Kidney (tissue), 14 donors: ENCODE measurements around the gene GABRQ. TPM values are rescaled to one million over a fixed set of nuclear protein-coding genes. Genes with fewer than 3 reads are reported as not detected.

Experiments
- DNase-seq, 5 donors: peaks; one replicate each; pipeline ENCODE4 v3.0.0-alpha.2; 2013 to 2020
- FAIRE-seq: peaks from 2 replicates; lab custom pipeline; 2012; peaks lifted over from hg19 to GRCh38; lab: Jason Lieb, UNC
- H3K27ac ChIP-seq, 2 donors: one replicate each; pipeline ENCODE4 v1.7.0; 2013; ENCODE audit warnings: low read depth in 2 of 2, low read length in 2 of 2, inconsistent platforms in 1 of 2
- H3K27me3 ChIP-seq: one replicate; pipeline ENCODE4 v1.7.1; 2013; ENCODE audit warnings: low read length, inconsistent platforms; ENCODE audit not compliant: control insufficient read depth, insufficient read depth
- H3K36me3 ChIP-seq, 3 donors: one replicate each; pipeline versions ENCODE4 v1.7.0 to v1.7.1; 2013; ENCODE audit warnings: low read length in 3 of 3, control low read depth in 1 of 3, inconsistent platforms in 1 of 3; ENCODE audit not compliant: insufficient read depth in 3 of 3, control insufficient read depth in 2 of 3
- H3K4me1 ChIP-seq, 3 donors: one replicate each; pipeline versions ENCODE4 v1.7.0 to v1.7.1; 2013; ENCODE audit warnings: low read length in 3 of 3, inconsistent platforms in 1 of 3, low read depth in 1 of 3; ENCODE audit not compliant: control insufficient read depth in 2 of 3, insufficient read depth in 2 of 3
- H3K4me3 ChIP-seq, 3 donors: one replicate each; pipeline versions ENCODE4 v1.7.0 to v1.8.1; 2013; ENCODE audit warnings: low read length in 3 of 3, control low read depth in 1 of 3, inconsistent platforms in 1 of 3
- H3K9ac ChIP-seq, 3 donors: one replicate each; pipeline versions ENCODE4 v1.7.0 to v1.7.1; 2013; ENCODE audit warnings: low read length in 3 of 3, control low read depth in 1 of 3, inconsistent platforms in 1 of 3
- H3K9me3 ChIP-seq, 3 donors: one replicate each; pipeline versions ENCODE4 v1.7.0 to v1.7.1; 2013; ENCODE audit warnings: low read length in 3 of 3, control low read depth in 1 of 3, inconsistent platforms in 1 of 3; ENCODE audit not compliant: control insufficient read depth in 2 of 3, insufficient read depth in 1 of 3
- intact Hi-C: fragments of 100-400 bp; cut with DNase I; formaldehyde crosslinking; loops from one replicate; pipeline ENCODE4 v1.11.1; 2022
- polyA plus RNA-seq: library from polyadenylated mRNA; stranded (reverse); fragments of 350-450 nt; fragmentation: Illumina TruSeq; extraction: RNeasy Lipid Tissue Mini Kit (QIAGEN cat#74804); gene quantifications from one replicate; pipeline ENCODE4 v1.2.3, GENCODE V29; 2014; ENCODE audit warnings: low read depth, low replicate concordance; ENCODE audit not compliant: insufficient read depth
- total RNA-seq: library from RNA; stranded (reverse); fragmentation: NEBNext Ultra II Directional; extraction: Animal tissue kit (Norgen Biotek cat#: 25700); gene quantifications from one replicate; pipeline ENCODE4 v1.2.1, GENCODE V29; 2021
- TF ChIP-seq, protein P1 (sequence below): IDR thresholded peaks from 3 replicates; pipeline ENCODE4 v1.5.1; 2012; ENCODE audit warnings: mild to moderate bottlenecking, moderate library complexity, borderline replicate concordance; ENCODE audit not compliant: insufficient read depth; ENCODE audit errors: extremely low read depth
- donor health status: control.
- donor health status: control.
- donor health status: control.
- donor health status: control.
- donor health status: control.
- donor health status: DM: yes; HTN: yes; CAD: no.
- donor health status: Normal renal cell carcinoma (clear cell type).

Gene GABRQ
- total and polyA plus RNA-seq, 2 donors from 2014 or later, result 0.03 TPM; not detected in 1

- Histone ChIP-seq H3K27me3 (no peaks in the 10 kb centered on the region), H3K9me3 (no peaks in the 10 kb centered on the region), H3K4me3 (no peak overlapping the region), H3K4me1 (no peaks in the 10 kb centered on the region), H3K27ac (no peak overlapping the region), H3K9ac (no peak overlapping the region), H3K36me3 (no peaks in the 10 kb centered on the region)
- TF ChIP-seq, protein P1, sequence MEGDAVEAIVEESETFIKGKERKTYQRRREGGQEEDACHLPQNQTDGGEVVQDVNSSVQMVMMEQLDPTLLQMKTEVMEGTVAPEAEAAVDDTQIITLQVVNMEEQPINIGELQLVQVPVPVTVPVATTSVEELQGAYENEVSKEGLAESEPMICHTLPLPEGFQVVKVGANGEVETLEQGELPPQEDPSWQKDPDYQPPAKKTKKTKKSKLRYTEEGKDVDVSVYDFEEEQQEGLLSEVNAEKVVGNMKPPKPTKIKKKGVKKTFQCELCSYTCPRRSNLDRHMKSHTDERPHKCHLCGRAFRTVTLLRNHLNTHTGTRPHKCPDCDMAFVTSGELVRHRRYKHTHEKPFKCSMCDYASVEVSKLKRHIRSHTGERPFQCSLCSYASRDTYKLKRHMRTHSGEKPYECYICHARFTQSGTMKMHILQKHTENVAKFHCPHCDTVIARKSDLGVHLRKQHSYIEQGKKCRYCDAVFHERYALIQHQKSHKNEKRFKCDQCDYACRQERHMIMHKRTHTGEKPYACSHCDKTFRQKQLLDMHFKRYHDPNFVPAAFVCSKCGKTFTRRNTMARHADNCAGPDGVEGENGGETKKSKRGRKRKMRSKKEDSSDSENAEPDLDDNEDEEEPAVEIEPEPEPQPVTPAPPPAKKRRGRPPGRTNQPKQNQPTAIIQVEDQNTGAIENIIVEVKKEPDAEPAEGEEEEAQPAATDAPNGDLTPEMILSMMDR, result no peak
- intact Hi-C loops, result no loop called here
- FAIRE-seq (no peak), DNase-seq (no peak)
Measured at GRCh38 chrX:152639426-152639825, 1.7 kb downstream of the GABRQ start.

GRCh38 chrX:152640034-152640818 lies 2.5 kb downstream of the GABRQ start:
- Histone ChIP-seq H3K9me3 (peaks cover 0 to 2% (median 0%) of the 10 kb centered on the region in 3 donors), H3K27ac (no peak overlapping the region), H3K36me3 (no peaks in the 10 kb centered on the region), H3K9ac (no peak overlapping the region), H3K4me1 (no peaks in the 10 kb centered on the region), H3K27me3 (no peaks in the 10 kb centered on the region), H3K4me3 (no peak overlapping the region)
- intact Hi-C loops, result no loop called here
- TF ChIP-seq, protein P1, result no peak
- DNase-seq (peak in 2 of 5 donors; percentile 0 to 32), FAIRE-seq (no peak)

DNA sequence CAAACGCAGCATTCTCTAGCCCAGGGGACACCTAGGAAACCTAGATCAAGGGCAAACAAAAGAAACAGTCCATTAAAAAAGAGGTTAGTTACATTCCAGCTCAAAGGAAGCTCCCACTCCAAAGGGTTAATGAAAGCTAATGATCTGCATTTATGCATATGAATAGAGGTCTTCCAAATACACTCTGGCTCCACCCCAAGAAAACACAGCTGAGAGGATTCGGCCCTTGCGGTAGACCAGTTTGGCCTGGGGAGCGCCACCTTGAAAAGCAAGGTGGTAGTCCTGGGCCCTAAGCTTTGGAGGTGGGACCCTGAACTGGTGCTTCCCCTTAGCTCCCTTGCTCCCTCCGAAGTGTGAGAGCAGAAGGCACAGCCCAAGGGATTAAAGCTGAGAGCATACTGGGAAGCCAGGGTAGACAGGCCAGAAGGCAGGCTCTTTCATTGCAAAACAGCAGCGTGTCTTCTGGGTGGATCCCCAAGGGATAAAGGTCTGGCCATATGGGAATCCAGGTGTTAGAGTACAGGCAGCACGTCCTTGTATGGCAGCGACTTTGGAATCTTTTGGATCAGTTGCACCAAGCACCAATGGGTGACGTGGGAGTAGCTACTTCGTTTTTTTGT lies 3.7 kb downstream of the GABRQ start:
- TF ChIP-seq, protein P1, result no peak
- Histone ChIP-seq H3K9ac (no peak overlapping the region), H3K9me3 (peaks cover 0 to 2% (median 0%) of the 10 kb centered on the region in 3 donors), H3K27ac (no peak overlapping the region), H3K4me1 (no peaks in the 10 kb centered on the region), H3K36me3 (no peaks in the 10 kb centered on the region), H3K27me3 (no peaks in the 10 kb centered on the region), H3K4me3 (no peak overlapping the region)
- no peak for FAIRE-seq
- DNase-seq, result peak in 1 of 5 donors; percentile 0
- intact Hi-C loops, result no loop called here
